ENCODE measurements around the gene SORCS2.

SORCS2 gene

GRCh38 chr4:7554905-7555304 lies 362.6 kb downstream of the SORCS2 start:
- TF ChIP-seq CTCF (IDR thresholded peaks at IDR 0.05; ENCODE audit: low read depth, low read length): no peak
- H3K4me3 ChIP-seq (ENCODE audit: low read depth, low read length): no peak overlapping the region

GRCh38 chr4:7556558-7556957 lies 364.2 kb downstream of the SORCS2 start:
- no peak for TF ChIP-seq CTCF (IDR thresholded peaks at IDR 0.05; ENCODE audit: low read depth, low read length)
- H3K4me3 ChIP-seq (ENCODE audit: low read depth, low read length): no peak overlapping the region

- H3K4me3 ChIP-seq (ENCODE audit: low read depth, low read length): no peak overlapping the region
- TF ChIP-seq CTCF (IDR thresholded peaks at IDR 0.05; ENCODE audit: low read depth, low read length): no peak
Measured at GRCh38 chr4:7557456-7557855, 365.1 kb downstream of the SORCS2 start.

- H3K4me3 ChIP-seq (ENCODE audit: low read depth, low read length): no peak overlapping the region
- no peak for TF ChIP-seq CTCF (IDR thresholded peaks at IDR 0.05; ENCODE audit: low read depth, low read length)
Measured at GRCh38 chr4:7558436-7558835, 366.1 kb downstream of the SORCS2 start.

GRCh38 chr4:7559316-7559715 lies 367.0 kb downstream of the SORCS2 start:
- no peak overlapping the region for H3K4me3 ChIP-seq (ENCODE audit: low read depth, low read length)
- TF ChIP-seq CTCF (IDR thresholded peaks at IDR 0.05; ENCODE audit: low read depth, low read length): no peak

- TF ChIP-seq CTCF (IDR thresholded peaks at IDR 0.05; ENCODE audit: low read depth, low read length): no peak
- no peak overlapping the region for H3K4me3 ChIP-seq (ENCODE audit: low read depth, low read length)
Measured at GRCh38 chr4:7559741-7560395, 367.5 kb downstream of the SORCS2 start.

- no peak for TF ChIP-seq CTCF (IDR thresholded peaks at IDR 0.05; ENCODE audit: low read depth, low read length)
- no peak overlapping the region for H3K4me3 ChIP-seq (ENCODE audit: low read depth, low read length)
Measured at GRCh38 chr4:7561557-7561956, 369.2 kb downstream of the SORCS2 start.

Measured in WI38 (cell line).